Body of pancreas (tissue), 4 donors: Measurements from ENCODE around the gene PDE2A. TPM values are rescaled to one million over a fixed set of nuclear protein-coding genes. Genes with fewer than 3 reads are reported as not detected.

ENCODE experiments used
- ATAC-seq: fragments of 150-250 bp; one replicate; pipeline ENCODE4 v1.9.1; 2016
- DNase-seq, 4 donors: peaks; one replicate each; pipeline ENCODE4 v3.0.0-alpha.2; 2019
- H3K27ac ChIP-seq, 4 donors: fragments of 200-600 bp; sonication (generic); 1 replicate in 3 of 4; 2 replicates in 1 of 4; pipeline versions ENCODE4 v1.5.1 to v1.6.1; 2016 to 2019; ENCODE audit warnings: mild to moderate bottlenecking in 1 of 4, mixed read lengths in 1 of 4, moderate library complexity in 1 of 4
- H3K27me3 ChIP-seq, 2 donors: fragments of 200-600 bp; sonication (generic); one replicate each; pipeline ENCODE4 v1.6.0; 2016; ENCODE audit warnings: mild to moderate bottlenecking in 1 of 2
- H3K36me3 ChIP-seq, 2 donors: fragments of 200-600 bp; sonication (generic); replicated peaks in 1 of 2; 2 replicates each; pipeline ENCODE4 v1.5.1; 2016; ENCODE audit warnings: low read depth in 2 of 2; ENCODE audit not compliant: insufficient read depth in 1 of 2
- H3K4me1 ChIP-seq: fragments of 200-600 bp; sonication (generic); one replicate; pipeline ENCODE4 v1.6.0; 2016
- H3K4me3 ChIP-seq, 2 donors: fragments of 200-600 bp; sonication (generic); 1 replicate in 1 of 2; 2 replicates in 1 of 2; pipeline ENCODE4 v1.5.1; 2016 to 2019
- H3K9me3 ChIP-seq, 3 donors: fragments of 200-600 bp; sonication (generic); 1 replicate in 2 of 3; 2 replicates in 1 of 3; pipeline ENCODE4 v1.5.1; 2016
- POLR2A ChIP-seq, 3 donors: fragments of 450-650 bp; IDR thresholded peaks; one replicate each; pipeline ENCODE4 v1.6.1; 2016; ENCODE audit warnings: antibody characterized with exemption in 3 of 3, mild to moderate bottlenecking in 2 of 3
- WGBS, 2 donors: methylation state at CpG; one replicate each; pipeline ENCODE4 v1.1.5; 2017; 5-methylcytosine and 5-hydroxymethylcytosine counted together
- intact Hi-C: fragments of 100-400 bp; cut with DNase I; formaldehyde crosslinking; loops from one replicate; pipeline ENCODE4 v1.15.1; 2023
- total RNA-seq, 2 donors: library from RNA; depleted of rRNA; stranded (reverse); fragments of >200 nt; gene quantifications; one replicate each; pipeline ENCODE4 v1.1.0, GENCODE V29; 2016
- TF ChIP-seq, protein P1 (sequence below), 7 experiments: fragments of 450-650 bp in 4 of 7; fragments of 200-600 bp in 3 of 7; sonication (generic) in 3 of 7; IDR thresholded peaks; one replicate each; pipeline ENCODE4 v1.5.1; 2016 to 2019; ENCODE audit warnings: antibody characterized with exemption in 7 of 7

PDE2A gene
- total RNA-seq, 2 donors from 2014 or later, result 7.0 to 29.3 TPM

DNA sequence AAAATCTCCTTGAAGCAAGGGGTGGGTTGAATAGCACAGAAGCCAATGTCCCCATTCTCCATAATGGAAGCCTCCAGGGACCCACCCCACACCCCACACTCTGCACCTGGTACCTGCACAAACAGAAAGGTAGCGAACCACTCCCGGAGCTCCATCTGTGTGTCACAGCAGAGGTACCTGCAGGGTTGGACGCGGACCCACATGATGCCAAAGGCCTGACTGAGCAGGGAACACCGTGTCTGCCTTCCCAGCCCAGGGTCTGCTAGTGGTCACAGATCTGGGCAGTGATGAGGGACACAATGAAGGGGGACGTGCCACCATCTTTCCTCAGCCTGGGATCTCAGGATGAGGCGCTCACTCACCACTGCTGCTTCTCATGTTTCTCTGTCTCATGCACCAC is 13.1 kb upstream of the PDE2A start:
- Histone ChIP-seq H3K4me3 (no peak overlapping the region), H3K36me3 (peaks cover 4 to 17% of the 10 kb centered on the region in 2 donors), H3K4me1 (no peaks in the 10 kb centered on the region), H3K9me3 (no peaks in the 10 kb centered on the region), H3K27me3 (no peaks in the 10 kb centered on the region), H3K27ac (no peak overlapping the region)
- no peak for TF ChIP-seq POLR2A (IDR thresholded peaks at IDR 0.05)
- DNase-seq (no peak), ATAC-seq (no peak)
- intact Hi-C loops, result loop anchor here (10.0 kb wide), 1 partner anchor 213 kb away; no protein-coding TSS in a partner anchor
- 87 to 89% methylated on average over 3 to 7 of the region's 7 CpGs for WGBS, 2 donors

DNA sequence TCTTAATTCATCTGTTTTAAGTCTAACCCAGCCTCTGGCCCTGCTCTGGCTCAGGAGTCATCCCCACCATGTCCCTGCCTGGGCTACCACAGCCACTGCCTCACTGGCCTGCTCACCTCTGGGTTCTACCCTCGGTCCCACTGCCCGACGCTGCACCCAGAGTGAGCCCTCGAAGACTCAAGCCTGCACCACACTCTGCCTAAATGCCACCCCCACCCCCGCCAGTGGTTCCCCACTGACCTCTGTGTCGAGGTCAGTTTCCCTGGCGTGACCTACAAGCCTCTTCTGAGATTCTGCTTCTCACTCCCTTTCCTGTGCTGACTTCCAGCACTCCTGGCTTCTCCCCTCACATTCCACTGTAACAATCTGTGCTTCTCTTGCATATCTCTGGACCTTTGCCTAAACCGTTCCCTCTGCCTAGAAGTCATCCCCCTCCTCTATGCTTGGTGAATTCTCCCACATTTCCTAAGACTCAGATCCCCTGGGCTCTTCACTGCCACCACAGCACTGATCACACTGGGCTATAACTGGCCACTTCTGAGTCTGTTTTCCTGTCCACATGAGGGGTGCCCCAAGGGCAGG is 12.5 kb upstream of the PDE2A start:
- TF ChIP-seq POLR2A (IDR thresholded peaks at IDR 0.05), result no peak
- TF ChIP-seq, protein P1, sequence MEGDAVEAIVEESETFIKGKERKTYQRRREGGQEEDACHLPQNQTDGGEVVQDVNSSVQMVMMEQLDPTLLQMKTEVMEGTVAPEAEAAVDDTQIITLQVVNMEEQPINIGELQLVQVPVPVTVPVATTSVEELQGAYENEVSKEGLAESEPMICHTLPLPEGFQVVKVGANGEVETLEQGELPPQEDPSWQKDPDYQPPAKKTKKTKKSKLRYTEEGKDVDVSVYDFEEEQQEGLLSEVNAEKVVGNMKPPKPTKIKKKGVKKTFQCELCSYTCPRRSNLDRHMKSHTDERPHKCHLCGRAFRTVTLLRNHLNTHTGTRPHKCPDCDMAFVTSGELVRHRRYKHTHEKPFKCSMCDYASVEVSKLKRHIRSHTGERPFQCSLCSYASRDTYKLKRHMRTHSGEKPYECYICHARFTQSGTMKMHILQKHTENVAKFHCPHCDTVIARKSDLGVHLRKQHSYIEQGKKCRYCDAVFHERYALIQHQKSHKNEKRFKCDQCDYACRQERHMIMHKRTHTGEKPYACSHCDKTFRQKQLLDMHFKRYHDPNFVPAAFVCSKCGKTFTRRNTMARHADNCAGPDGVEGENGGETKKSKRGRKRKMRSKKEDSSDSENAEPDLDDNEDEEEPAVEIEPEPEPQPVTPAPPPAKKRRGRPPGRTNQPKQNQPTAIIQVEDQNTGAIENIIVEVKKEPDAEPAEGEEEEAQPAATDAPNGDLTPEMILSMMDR (IDR thresholded peaks at IDR 0.05), result no peak
- intact Hi-C loops, result loop anchor here (10.0 kb wide), 1 partner anchor 212 kb away; no protein-coding TSS in a partner anchor
- Histone ChIP-seq H3K36me3 (peaks cover 4 to 12% of the 10 kb centered on the region in 2 donors), H3K27ac (peak overlapping the region in 1 of 4 donors; percentile 29), H3K9me3 (no peaks in the 10 kb centered on the region), H3K4me3 (no peak overlapping the region), H3K4me1 (no peaks in the 10 kb centered on the region), H3K27me3 (no peaks in the 10 kb centered on the region)
- WGBS, 2 donors, result 79 to 88% methylated on average over 8 of the region's 8 CpGs
- DNase-seq (no peak), ATAC-seq (no peak)

DNA sequence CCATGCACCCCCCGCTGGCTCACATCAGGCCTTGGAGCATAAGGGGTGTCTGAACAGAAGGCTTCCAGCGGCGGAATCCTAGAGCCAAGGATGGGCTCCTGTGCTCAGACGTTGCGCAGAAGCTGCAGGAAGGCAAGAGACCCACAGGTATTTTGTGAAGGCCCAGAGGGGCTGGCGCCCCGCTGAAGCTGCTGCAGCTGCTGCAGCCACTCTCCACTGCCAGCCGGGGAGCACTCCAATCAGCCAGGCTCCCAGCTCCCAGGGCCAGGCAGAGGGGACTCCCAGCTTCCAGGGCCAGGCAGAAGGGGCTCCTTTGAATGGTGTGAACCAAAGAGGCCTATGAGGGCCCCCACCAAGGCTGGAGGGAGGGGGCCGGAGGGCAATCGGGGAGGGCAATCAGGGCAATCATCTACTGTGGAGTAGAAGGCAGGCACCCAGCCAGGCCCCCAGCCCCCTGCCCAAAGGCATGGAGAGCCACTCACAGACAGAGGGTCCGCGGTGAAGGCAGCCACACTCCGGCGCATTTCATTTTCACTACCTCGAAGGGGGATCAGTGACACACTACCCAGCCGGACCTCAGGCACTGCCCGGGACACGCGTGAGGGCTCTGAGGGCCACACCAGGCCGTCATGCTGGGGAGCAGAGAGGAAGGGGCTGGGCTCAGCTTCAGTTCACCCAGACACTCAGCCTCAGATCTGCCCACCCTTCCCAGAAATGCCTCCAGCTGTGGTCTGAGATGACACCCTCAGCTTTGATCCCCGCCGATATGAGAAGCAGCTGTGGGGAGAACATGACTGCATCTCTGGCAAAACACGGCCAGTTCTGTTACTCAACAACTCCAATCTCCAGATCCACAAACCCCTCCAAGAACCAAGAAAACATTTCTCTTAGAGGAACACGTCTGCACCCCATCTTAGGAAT is 11.6 kb upstream of the PDE2A start:
- Histone ChIP-seq H3K9me3 (no peaks in the 10 kb centered on the region), H3K4me1 (no peaks in the 10 kb centered on the region), H3K4me3 (no peak overlapping the region), H3K27me3 (no peaks in the 10 kb centered on the region), H3K27ac (peak overlapping the region in 1 of 4 donors; percentile 4), H3K36me3 (peaks cover 4 to 12% of the 10 kb centered on the region in 2 donors)
- intact Hi-C loops, result loop anchor here (10.0 kb wide), 1 partner anchor 211 kb away; no protein-coding TSS in a partner anchor
- peak in 3 of 4 donors; percentile 28 to 51 (median 29) for DNase-seq
- TF ChIP-seq POLR2A (IDR thresholded peaks at IDR 0.05), result no peak
- TF ChIP-seq, protein P1 (IDR thresholded peaks at IDR 0.05), result no peak
- no peak for ATAC-seq
- whole genome bisulfite sequencing, 2 donors, result 83 to 85% methylated on average over 21 to 24 of the region's 24 CpGs

DNA sequence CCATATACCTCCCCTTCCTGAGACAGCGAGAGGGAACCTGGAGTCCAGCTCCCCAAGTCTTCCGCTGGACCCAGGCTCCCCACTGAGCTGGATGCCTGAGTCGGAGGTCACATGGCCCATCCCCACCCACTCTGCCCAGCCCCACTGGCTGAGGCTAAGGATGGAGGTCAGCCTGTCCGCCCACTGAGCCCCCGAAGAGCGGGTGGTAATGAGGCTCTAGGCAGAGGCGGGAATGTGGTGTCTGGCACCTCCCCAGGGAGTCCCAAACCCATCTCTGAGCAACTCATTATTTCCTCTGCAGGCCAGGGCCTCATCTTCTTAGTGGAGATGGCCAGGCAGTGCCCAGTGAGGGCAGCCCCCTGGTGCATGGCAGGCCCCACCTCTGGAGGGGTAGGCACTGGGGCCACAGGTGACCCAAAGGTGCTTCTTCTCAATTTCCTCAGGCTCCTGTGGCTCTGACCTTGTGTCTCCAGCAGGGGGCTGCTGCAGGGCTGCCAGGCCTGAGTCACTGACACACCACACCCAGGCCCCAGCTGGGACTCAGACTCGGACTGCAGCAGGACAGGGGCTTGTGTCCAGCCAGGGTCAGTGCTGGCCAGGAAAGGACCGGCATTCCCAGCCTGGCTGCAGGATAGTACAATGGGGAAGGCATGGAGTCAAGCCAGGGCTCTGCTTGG is 10.2 kb upstream of the PDE2A start:
- H3K27me3 ChIP-seq, result peaks cover 0 to 4% of the 10 kb centered on the region in 2 donors
- intact Hi-C loops, result loop anchor here (5.0 to 10.0 kb wide), 2 partner anchors 97 to 210 kb away; no protein-coding TSS in a partner anchor
- ATAC-seq (peak; percentile 60), DNase-seq (peak; percentile 49 to 69 (median 67))
- no peak overlapping the region for H3K4me3 ChIP-seq
- H3K36me3 ChIP-seq, result peaks cover 0 to 4% of the 10 kb centered on the region in 2 donors
- H3K4me1 ChIP-seq, result no peaks in the 10 kb centered on the region
- WGBS, 2 donors, result 56 to 80% methylated on average over 1 to 9 of the region's 9 CpGs
- H3K9me3 ChIP-seq, result no peaks in the 10 kb centered on the region
- TF ChIP-seq POLR2A (IDR thresholded peaks at IDR 0.05), result no peak
- TF ChIP-seq, protein P1 (IDR thresholded peaks at IDR 0.05), result peak; percentile 20 to 52 (median 48)
- no peak overlapping the region for H3K27ac ChIP-seq
